ENCODE measurements around the gene ATP11A. TPM values are rescaled to one million over a fixed set of nuclear protein-coding genes. Genes with fewer than 3 reads are reported as not detected.
A peak's percentile ranks its signal among the peaks of the same experiment; 100 is the strongest.

The ATP11A gene
- total RNA-seq, 8 experiments from 2014 or later, result 6.7 to 36.1 (median 10.2) TPM

- Histone ChIP-seq H3K27ac (no peak overlapping the region), H3K4me1 (replicated peaks in 1 of 2) (peaks cover 5 to 8% of the 10 kb centered on the region in 2 donors), H3K4me3 (no peak overlapping the region)
- WGBS, 10 experiments, result 0 to 100% (median 96%) methylated on average over 1 to 6 of the region's 24 CpGs; no CpG with 5 or more reads in 1 of the 10 experiments
- in situ Hi-C loops (cut with MboI; ENCODE audit: low pct_unique_long_range_greater_than_20kb in 2 of 9, low sequenced_read_pairs in 9 of 9, unreplicated experiment in 9 of 9), result no loop called here
- ATAC-seq (replicated peaks in 6 of 8), result no peak
Measured at GRCh38 chr13:112807653-112808376, 118.0 kb downstream of the ATP11A start.

GRCh38 chr13:112808377-112809140 is 118.7 kb downstream of the ATP11A start:
- H3K4me1 ChIP-seq (replicated peaks in 1 of 2), result peaks cover 8 to 10% of the 10 kb centered on the region in 2 donors
- no peak overlapping the region for H3K27ac ChIP-seq
- in situ Hi-C loops (cut with MboI; ENCODE audit: low pct_unique_long_range_greater_than_20kb in 2 of 9, low sequenced_read_pairs in 9 of 9, unreplicated experiment in 9 of 9), result no loop called here
- 43 to 100% (median 95%) methylated on average over 1 to 13 of the region's 26 CpGs; no CpG with 5 or more reads in 5 of the 10 experiments for WGBS, 10 experiments
- no peak overlapping the region for H3K4me3 ChIP-seq
- no peak for ATAC-seq (replicated peaks in 6 of 8)

GRCh38 chr13:112809332-112810315 is 119.8 kb downstream of the ATP11A start:
- Histone ChIP-seq H3K27ac (no peak overlapping the region), H3K4me3 (no peak overlapping the region), H3K4me1 (replicated peaks in 1 of 2) (peaks cover 8 to 10% of the 10 kb centered on the region in 2 donors)
- WGBS, 10 experiments, result 88 to 100% (median 92%) methylated on average over 3 to 12 of the region's 40 CpGs; no CpG with 5 or more reads in 3 of the 10 experiments
- no peak for ATAC-seq (replicated peaks in 6 of 8)
- in situ Hi-C loops (cut with MboI; ENCODE audit: low pct_unique_long_range_greater_than_20kb in 2 of 9, low sequenced_read_pairs in 9 of 9, unreplicated experiment in 9 of 9), result no loop called here

GRCh38 chr13:112810608-112811007 is 120.8 kb downstream of the ATP11A start:
- in situ Hi-C loops (cut with MboI; ENCODE audit: low pct_unique_long_range_greater_than_20kb in 2 of 9, low sequenced_read_pairs in 9 of 9, unreplicated experiment in 9 of 9), result no loop called here

GRCh38 chr13:112812306-112813055 is 122.6 kb downstream of the ATP11A start:
- in situ Hi-C loops (cut with MboI; ENCODE audit: low pct_unique_long_range_greater_than_20kb in 2 of 9, low sequenced_read_pairs in 9 of 9, unreplicated experiment in 9 of 9), result no loop called here
- Histone ChIP-seq H3K4me3 (no peak overlapping the region), H3K27ac (peak overlapping the region; percentile 41 to 62), H3K4me1 (replicated peaks in 1 of 2) (peaks cover 8 to 10% of the 10 kb centered on the region in 2 donors)
- ATAC-seq (replicated peaks in 6 of 8), result peak in 1 of 8 experiments; percentile 27
- 0 to 100% (median 85%) methylated on average over 1 to 9 of the region's 17 CpGs; no CpG with 5 or more reads in 1 of the 10 experiments for WGBS, 10 experiments

More at GRCh38 chr13:112810608-112811007, 120.8 kb downstream of the ATP11A start:
- H3K27ac ChIP-seq, result no peak overlapping the region
- WGBS, 10 experiments, result 95 to 100% (median 97%) methylated on average over 4 to 14 of the region's 14 CpGs; no CpG with 5 or more reads in 1 of the 10 experiments
- no peak for ATAC-seq (replicated peaks in 6 of 8)
- H3K4me1 ChIP-seq (replicated peaks in 1 of 2), result peaks cover 8 to 10% of the 10 kb centered on the region in 2 donors
- H3K4me3 ChIP-seq, result no peak overlapping the region

GRCh38 chr13:112813552-112813951 is 123.7 kb downstream of the ATP11A start:
- in situ Hi-C loops (cut with MboI; ENCODE audit: low pct_unique_long_range_greater_than_20kb in 2 of 9, low sequenced_read_pairs in 9 of 9, unreplicated experiment in 9 of 9), result no loop called here
- no peak overlapping the region for H3K27ac ChIP-seq
- H3K4me3 ChIP-seq, result no peak overlapping the region
- no peak for ATAC-seq (replicated peaks in 6 of 8)
- WGBS, 10 experiments, result 58 to 96% (median 93%) methylated on average over 2 to 8 of the region's 8 CpGs; no CpG with 5 or more reads in 1 of the 10 experiments
- H3K4me1 ChIP-seq (replicated peaks in 1 of 2), result peaks cover 8 to 10% of the 10 kb centered on the region in 2 donors

GRCh38 chr13:112814905-112815585 is 125.2 kb downstream of the ATP11A start:
- 40 to 100% (median 91%) methylated on average over 1 to 7 of the region's 10 CpGs; no CpG with 5 or more reads in 1 of the 10 experiments for WGBS, 10 experiments
- Histone ChIP-seq H3K4me3 (no peak overlapping the region), H3K4me1 (replicated peaks in 1 of 2) (peaks cover 8 to 10% of the 10 kb centered on the region in 2 donors), H3K27ac (no peak overlapping the region)
- in situ Hi-C loops (cut with MboI; ENCODE audit: low pct_unique_long_range_greater_than_20kb in 2 of 9, low sequenced_read_pairs in 9 of 9, unreplicated experiment in 9 of 9), result no loop called here
- ATAC-seq (replicated peaks in 6 of 8), result peak in 1 of 8 experiments; percentile 100

GRCh38 chr13:112815871-112816270 is 126.0 kb downstream of the ATP11A start:
- no peak for ATAC-seq (replicated peaks in 6 of 8)
- 40 to 100% (median 99%) methylated on average over 1 to 7 of the region's 13 CpGs for WGBS, 10 experiments
- Histone ChIP-seq H3K4me1 (replicated peaks in 1 of 2) (peaks cover 8 to 10% of the 10 kb centered on the region in 2 donors), H3K4me3 (no peak overlapping the region), H3K27ac (no peak overlapping the region)
- in situ Hi-C loops (cut with MboI; ENCODE audit: low pct_unique_long_range_greater_than_20kb in 2 of 9, low sequenced_read_pairs in 9 of 9, unreplicated experiment in 9 of 9), result no loop called here

GRCh38 chr13:112818040-112818697 is 128.3 kb downstream of the ATP11A start:
- 96 to 100% (median 96%) methylated on average over 1 to 14 of the region's 38 CpGs; no CpG with 5 or more reads in 3 of the 10 experiments for WGBS, 10 experiments

GRCh38 chr13:112818698-112819045 is 128.8 kb downstream of the ATP11A start:
- in situ Hi-C loops (cut with MboI; ENCODE audit: low pct_unique_long_range_greater_than_20kb in 2 of 9, low sequenced_read_pairs in 9 of 9, unreplicated experiment in 9 of 9), result no loop called here
- WGBS, 10 experiments, result 50 to 100% (median 95%) methylated on average over 1 to 5 of the region's 7 CpGs; no CpG with 5 or more reads in 1 of the 10 experiments
- no peak for ATAC-seq (replicated peaks in 6 of 8)
- Histone ChIP-seq H3K4me3 (no peak overlapping the region), H3K4me1 (replicated peaks in 1 of 2) (no peaks in the 10 kb centered on the region), H3K27ac (no peak overlapping the region)

More at GRCh38 chr13:112818040-112818697, 128.3 kb downstream of the ATP11A start:
- Histone ChIP-seq H3K27ac (no peak overlapping the region), H3K4me1 (replicated peaks in 1 of 2) (no peaks in the 10 kb centered on the region), H3K4me3 (no peak overlapping the region)
- no peak for ATAC-seq (replicated peaks in 6 of 8)
- in situ Hi-C loops (cut with MboI; ENCODE audit: low pct_unique_long_range_greater_than_20kb in 2 of 9, low sequenced_read_pairs in 9 of 9, unreplicated experiment in 9 of 9), result no loop called here

- Histone ChIP-seq H3K4me3 (no peak overlapping the region), H3K27ac (no peak overlapping the region), H3K4me1 (replicated peaks in 1 of 2) (no peaks in the 10 kb centered on the region)
- in situ Hi-C loops (cut with MboI; ENCODE audit: low pct_unique_long_range_greater_than_20kb in 2 of 9, low sequenced_read_pairs in 9 of 9, unreplicated experiment in 9 of 9), result no loop called here
- ATAC-seq (replicated peaks in 6 of 8), result no peak
- WGBS, 10 experiments, result 60 to 100% (median 97%) methylated on average over 1 to 10 of the region's 13 CpGs; no CpG with 5 or more reads in 2 of the 10 experiments
Measured at GRCh38 chr13:112819111-112819510, 129.3 kb downstream of the ATP11A start.

All from motor neuron (in vitro differentiated cells).